H9 (cell line): Measurements from ENCODE around the gene IQCE. TPM values are rescaled to one million over a fixed set of nuclear protein-coding genes. Genes with fewer than 3 reads are reported as not detected.

Experiments
- DNase-seq: peaks from one replicate; pipeline ENCODE4 v3.0.0-alpha.2; 2017
- H2AFZ ChIP-seq: one replicate; pipeline ENCODE4 v1.6.1; 2013; ENCODE audit warnings: mild to moderate bottlenecking, low read length, control low read depth, moderate library complexity
- H2AK5ac ChIP-seq: 2 replicates; pipeline ENCODE4 v1.6.1; 2013; ENCODE audit warnings: low read length, control low read depth, mixed read lengths; ENCODE audit not compliant: insufficient read length
- H2BK120ac ChIP-seq: one replicate; pipeline ENCODE4 v1.6.1; 2013; ENCODE audit warnings: low read depth, mild to moderate bottlenecking, low read length, control low read depth, inconsistent platforms; ENCODE audit not compliant: poor library complexity, severe bottlenecking
- H2BK12ac ChIP-seq: 2 replicates; pipeline ENCODE4 v1.6.1; 2013; ENCODE audit warnings: low read length, control low read depth, mixed read lengths, low read depth; ENCODE audit not compliant: insufficient read length
- H2BK15ac ChIP-seq: 2 replicates; pipeline ENCODE4 v1.6.1; 2013; ENCODE audit warnings: low read depth, low read length, control low read depth
- H2BK20ac ChIP-seq: one replicate; pipeline ENCODE4 v1.6.1; 2013; ENCODE audit warnings: low read depth, mild to moderate bottlenecking, low read length, control low read depth, inconsistent platforms; ENCODE audit not compliant: poor library complexity, severe bottlenecking
- H2BK5ac ChIP-seq: 2 replicates; pipeline ENCODE4 v1.6.1; 2013; ENCODE audit warnings: low read length, control low read depth, mixed read lengths; ENCODE audit not compliant: insufficient read length
- H3K14ac ChIP-seq: 2 replicates; pipeline ENCODE4 v1.6.1; 2013; ENCODE audit warnings: low read length, control low read depth; ENCODE audit not compliant: insufficient read depth
- H3K18ac ChIP-seq: 2 replicates; pipeline ENCODE4 v1.6.1; 2013; ENCODE audit warnings: low read depth, mild to moderate bottlenecking, mixed read lengths, low read length, control low read depth; ENCODE audit not compliant: insufficient read length
- H3K23ac ChIP-seq: 2 replicates; pipeline ENCODE4 v1.6.1; 2013; ENCODE audit warnings: low read length, control low read depth, mixed read lengths, low read depth; ENCODE audit not compliant: insufficient read length
- H3K23me2 ChIP-seq: 2 replicates; pipeline ENCODE4 v1.6.1; 2013; ENCODE audit warnings: low read depth, mild to moderate bottlenecking, mixed read lengths, low read length, control low read depth; ENCODE audit not compliant: insufficient read length, poor library complexity, severe bottlenecking
- H3K27ac ChIP-seq: 2 replicates; pipeline ENCODE4 v1.5.1; 2013; ENCODE audit warnings: low read length, control low read depth, mixed read lengths, low read depth; ENCODE audit not compliant: insufficient read length
- H3K27me3 ChIP-seq: 2 replicates; pipeline ENCODE4 v1.6.1; 2013; ENCODE audit warnings: low read length, control low read depth, inconsistent platforms; ENCODE audit not compliant: insufficient read depth
- H3K4ac ChIP-seq: 2 replicates; pipeline ENCODE4 v1.6.1; 2013; ENCODE audit warnings: low read depth, mild to moderate bottlenecking, control low read depth, inconsistent platforms, low read length, moderate library complexity
- H3K4me1 ChIP-seq: 2 replicates; pipeline ENCODE4 v1.6.1; 2013; ENCODE audit warnings: low read length, control low read depth, inconsistent platforms; ENCODE audit not compliant: insufficient read depth
- H3K4me2 ChIP-seq: 2 replicates; pipeline ENCODE4 v1.6.1; 2013; ENCODE audit warnings: low read length, control low read depth, mixed read lengths; ENCODE audit not compliant: insufficient read length, insufficient read depth
- H3K56ac ChIP-seq: 2 replicates; pipeline ENCODE4 v1.6.1; 2013; ENCODE audit warnings: low read depth, mild to moderate bottlenecking, mixed read lengths, low read length, control low read depth; ENCODE audit not compliant: insufficient read length
- H3K79me1 ChIP-seq: 2 replicates; pipeline ENCODE4 v1.6.1; 2013; ENCODE audit warnings: low read depth, mild to moderate bottlenecking, moderate library complexity, low read length, control low read depth, inconsistent platforms; ENCODE audit not compliant: insufficient read depth, poor library complexity, severe bottlenecking
- H3K79me2 ChIP-seq: 2 replicates; pipeline ENCODE4 v1.6.1; 2013; ENCODE audit warnings: low read length, control low read depth, inconsistent platforms; ENCODE audit not compliant: insufficient read depth
- H3K9ac ChIP-seq: 2 replicates; pipeline ENCODE4 v1.6.1; 2013; ENCODE audit warnings: low read length, control low read depth, mixed read lengths; ENCODE audit not compliant: insufficient read length; ENCODE audit errors: extremely low read depth
- H3K9me3 ChIP-seq: one replicate; pipeline ENCODE4 v1.6.1; 2013; ENCODE audit warnings: low read depth, low read length, inconsistent platforms; ENCODE audit not compliant: control insufficient read depth
- H3T11ph ChIP-seq: one replicate; pipeline ENCODE4 v1.6.1; 2013; ENCODE audit warnings: mild to moderate bottlenecking, low read length, control low read depth, inconsistent platforms
- H4K20me1 ChIP-seq: one replicate; pipeline ENCODE4 v1.6.1; 2013; ENCODE audit not compliant: control insufficient read depth, insufficient read length, insufficient read depth
- H4K5ac ChIP-seq: 2 replicates; pipeline ENCODE4 v1.6.1; 2013; ENCODE audit warnings: low read depth, mild to moderate bottlenecking, mixed read lengths, low read length, control low read depth; ENCODE audit not compliant: insufficient read length
- H4K8ac ChIP-seq: replicated peaks from 2 replicates; pipeline ENCODE4 v1.6.1; 2013; ENCODE audit warnings: low read length, control low read depth, mixed read lengths, low read depth; ENCODE audit not compliant: insufficient read length
- H4K91ac ChIP-seq: 2 replicates; pipeline ENCODE4 v1.6.1; 2013; ENCODE audit warnings: low read depth, mild to moderate bottlenecking, moderate library complexity, mixed read lengths, low read length, control low read depth; ENCODE audit not compliant: insufficient read length
- H3K27ac Mint-ChIP-seq, 3 experiments: 2 replicates in 2 of 3; 3 replicates in 1 of 3; pipeline ENCODE4 v1.8.0; 2020 to 2021; ENCODE audit warnings: mixed read lengths in 3 of 3, mild to moderate bottlenecking in 1 of 3, moderate library complexity in 1 of 3
- H3K27me3 Mint-ChIP-seq: 2 replicates; pipeline ENCODE4 v1.8.0; 2021; ENCODE audit warnings: low read depth, mild to moderate bottlenecking, moderate library complexity, mixed read lengths
- H3K36me3 Mint-ChIP-seq, 3 experiments: 2 replicates in 2 of 3; 3 replicates in 1 of 3; pipeline ENCODE4 v1.8.0; 2020 to 2021; ENCODE audit warnings: low read depth in 3 of 3, mixed read lengths in 3 of 3; ENCODE audit not compliant: insufficient read depth in 1 of 3
- H3K4me1 Mint-ChIP-seq, 2 experiments: 2 replicates each; pipeline ENCODE4 v1.8.0; 2020; ENCODE audit warnings: mixed read lengths in 2 of 2
- H3K4me3 Mint-ChIP-seq, 2 experiments: 2 replicates in 1 of 2; 3 replicates in 1 of 2; pipeline ENCODE4 v1.8.0; 2020 to 2021; ENCODE audit warnings: mild to moderate bottlenecking in 2 of 2, mixed read lengths in 2 of 2, moderate library complexity in 1 of 2
- H3K9me3 Mint-ChIP-seq, 2 experiments: 2 replicates in 1 of 2; 3 replicates in 1 of 2; pipeline ENCODE4 v1.8.0; 2020; ENCODE audit warnings: mild to moderate bottlenecking in 2 of 2, mixed read lengths in 2 of 2, moderate library complexity in 1 of 2
- CTCF ChIP-seq: fragments of 200-600 bp; sonication (generic); conservative IDR thresholded peaks from 3 replicates; pipeline ENCODE4 v1.8.0; 2021; ENCODE audit warnings: antibody characterized with exemption, mild to moderate bottlenecking
- WGBS: extraction: QIAGEN DNeasy Blood & Tissue Kit; methylation state at CpG from one replicate; pipeline ENCODE4 v1.1.7; 2013; ENCODE audit warnings: missing lambda C conversion rate, low lambda C conversion rate, mixed read lengths; ENCODE audit not compliant: insufficient read length; ENCODE audit errors: extremely low coverage; 5-methylcytosine and 5-hydroxymethylcytosine counted together
- total RNA-seq: library from RNA; stranded (reverse); gene quantifications from 2 replicates; pipeline ENCODE4 v1.2.1, GENCODE V29; 2021

Gene IQCE
- total RNA-seq, 1 experiment from 2014 or later, result 7.0 TPM

- Histone ChIP-seq H2BK5ac (no peak overlapping the region), H3K4ac (no peak overlapping the region), H3K18ac (no peak overlapping the region), H3K79me2 (peaks cover 26% of the 10 kb centered on the region; the same call in 1 of the 2 replicates), H3K4me2 (no peak overlapping the region), H3K14ac (no peak overlapping the region), H2BK20ac (no peak overlapping the region), H3K56ac (no peak overlapping the region), H4K5ac (no peak overlapping the region), H4K20me1 (peaks cover 4% of the 10 kb centered on the region), H3K23ac (no peak overlapping the region), H3K79me1 (no peaks in the 10 kb centered on the region), H3T11ph (no peak overlapping the region), H2BK15ac (no peak overlapping the region), H3K27ac (no peak overlapping the region), H3K4me1 (no peaks in the 10 kb centered on the region; the same call in 1 of the 2 replicates), H2BK12ac (no peak overlapping the region), H3K27me3 (no peaks in the 10 kb centered on the region), H4K91ac (no peak overlapping the region), H2AFZ (no peak overlapping the region), H3K9me3 (no peaks in the 10 kb centered on the region), H3K9ac (no peak overlapping the region), H3K23me2 (no peaks in the 10 kb centered on the region), H2AK5ac (no peak overlapping the region), H2BK120ac (no peak overlapping the region), H4K8ac (no peak overlapping the region)
- WGBS, result no CpG with 5 or more reads among the region's 24 CpGs
- Mint-ChIP-seq H3K4me3 (no peak overlapping the region), H3K27me3 (no peaks in the 10 kb centered on the region), H3K9me3 (no peaks in the 10 kb centered on the region), H3K27ac (peak overlapping the region in 1 of 3 experiments; percentile 35; a peak in 1 of 7 replicates), H3K36me3 (peaks cover 1 to 8% (median 7%) of the 10 kb centered on the region in 3 experiments; a peak in 4 of 7 replicates), H3K4me1 (peaks cover 10 to 18% of the 10 kb centered on the region in 2 experiments)
- no peak for DNase-seq
- no peak for TF ChIP-seq CTCF
Measured at GRCh38 chr7:2639181-2639681, 80.5 kb downstream of the IQCE start.
